ENCODE results near the gene ELMO1. TPM values are rescaled to one million over a fixed set of nuclear protein-coding genes. Genes with fewer than 3 reads are reported as not detected.

Gene ELMO1
- polyA plus RNA-seq, 2 of the 4 experiments (the other 2 are of a cell fraction) = 2.3 to 6.1 TPM

DNA sequence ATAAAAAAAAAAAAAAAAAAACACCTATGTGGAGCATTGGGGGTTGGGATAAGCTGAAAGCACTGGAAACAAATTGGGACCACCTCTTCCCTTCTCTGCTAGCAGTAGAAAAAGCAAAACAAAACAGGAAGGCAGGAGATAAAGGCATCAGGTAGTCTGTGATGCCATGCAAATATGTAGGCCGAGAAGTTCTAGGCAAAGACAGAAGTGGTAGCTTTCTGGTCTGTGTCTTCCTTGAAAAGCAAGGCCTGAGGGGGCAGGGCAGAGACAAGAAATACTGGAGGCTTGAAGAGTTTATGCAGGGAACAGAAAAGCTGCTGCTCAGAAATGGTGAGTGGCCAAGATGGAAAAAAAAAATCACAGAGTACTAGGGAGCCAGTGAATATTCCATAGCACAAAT lies 111.1 kb downstream of the ELMO1 start:
- Histone ChIP-seq H3K9me3 (no peaks in the 10 kb centered on the region), H3K4me2 (no peak overlapping the region), H3K4me3 (no peak overlapping the region), H3K4me1 (peaks cover 5% of the 10 kb centered on the region; the same call in 1 of the 3 replicates), H3K27ac (no peak overlapping the region)
- CTCF ChIA-PET = no interaction called here
- WGBS (ENCODE audit: missing lambda C conversion rate) = 88% methylated on average over 1 of the region's 1 CpG
- TF ChIP-seq POLR2A (IDR thresholded peaks at IDR 0.05; ENCODE audit: low read length) = no peak
- TF ChIP-seq ZSCAN20 (CRISPR knock-in tag; IDR thresholded peaks at IDR 0.05) = no peak
- no peak for TF ChIP-seq HOXA7 (CRISPR knock-in tag; IDR thresholded peaks at IDR 0.05)
- no peak for TF ChIP-seq ESRRA (IDR thresholded peaks at IDR 0.05; ENCODE audit: borderline replicate concordance, low read length)
- no peak for TF ChIP-seq NR3C1 (IDR thresholded peaks at IDR 0.05)
- TF ChIP-seq, protein P1, sequence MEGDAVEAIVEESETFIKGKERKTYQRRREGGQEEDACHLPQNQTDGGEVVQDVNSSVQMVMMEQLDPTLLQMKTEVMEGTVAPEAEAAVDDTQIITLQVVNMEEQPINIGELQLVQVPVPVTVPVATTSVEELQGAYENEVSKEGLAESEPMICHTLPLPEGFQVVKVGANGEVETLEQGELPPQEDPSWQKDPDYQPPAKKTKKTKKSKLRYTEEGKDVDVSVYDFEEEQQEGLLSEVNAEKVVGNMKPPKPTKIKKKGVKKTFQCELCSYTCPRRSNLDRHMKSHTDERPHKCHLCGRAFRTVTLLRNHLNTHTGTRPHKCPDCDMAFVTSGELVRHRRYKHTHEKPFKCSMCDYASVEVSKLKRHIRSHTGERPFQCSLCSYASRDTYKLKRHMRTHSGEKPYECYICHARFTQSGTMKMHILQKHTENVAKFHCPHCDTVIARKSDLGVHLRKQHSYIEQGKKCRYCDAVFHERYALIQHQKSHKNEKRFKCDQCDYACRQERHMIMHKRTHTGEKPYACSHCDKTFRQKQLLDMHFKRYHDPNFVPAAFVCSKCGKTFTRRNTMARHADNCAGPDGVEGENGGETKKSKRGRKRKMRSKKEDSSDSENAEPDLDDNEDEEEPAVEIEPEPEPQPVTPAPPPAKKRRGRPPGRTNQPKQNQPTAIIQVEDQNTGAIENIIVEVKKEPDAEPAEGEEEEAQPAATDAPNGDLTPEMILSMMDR (IDR thresholded peaks at IDR 0.05) = no peak
- no peak for TF ChIP-seq TP53 (CRISPR knock-in tag; IDR thresholded peaks at IDR 0.05)
- no peak for TF ChIP-seq RARB (CRISPR knock-in tag; IDR thresholded peaks at IDR 0.05)
- no peak for TF ChIP-seq NFE2L2 (conservative IDR thresholded peaks at IDR 0.05; ENCODE audit: low read length)
- no peak for TF ChIP-seq ZFP36 (IDR thresholded peaks at IDR 0.05; ENCODE audit: borderline replicate concordance, partially characterized antibody)
- TF ChIP-seq NPAS2 (CRISPR knock-in tag; IDR thresholded peaks at IDR 0.05; ENCODE audit: borderline replicate concordance) = no peak
- TF ChIP-seq, protein P2, sequence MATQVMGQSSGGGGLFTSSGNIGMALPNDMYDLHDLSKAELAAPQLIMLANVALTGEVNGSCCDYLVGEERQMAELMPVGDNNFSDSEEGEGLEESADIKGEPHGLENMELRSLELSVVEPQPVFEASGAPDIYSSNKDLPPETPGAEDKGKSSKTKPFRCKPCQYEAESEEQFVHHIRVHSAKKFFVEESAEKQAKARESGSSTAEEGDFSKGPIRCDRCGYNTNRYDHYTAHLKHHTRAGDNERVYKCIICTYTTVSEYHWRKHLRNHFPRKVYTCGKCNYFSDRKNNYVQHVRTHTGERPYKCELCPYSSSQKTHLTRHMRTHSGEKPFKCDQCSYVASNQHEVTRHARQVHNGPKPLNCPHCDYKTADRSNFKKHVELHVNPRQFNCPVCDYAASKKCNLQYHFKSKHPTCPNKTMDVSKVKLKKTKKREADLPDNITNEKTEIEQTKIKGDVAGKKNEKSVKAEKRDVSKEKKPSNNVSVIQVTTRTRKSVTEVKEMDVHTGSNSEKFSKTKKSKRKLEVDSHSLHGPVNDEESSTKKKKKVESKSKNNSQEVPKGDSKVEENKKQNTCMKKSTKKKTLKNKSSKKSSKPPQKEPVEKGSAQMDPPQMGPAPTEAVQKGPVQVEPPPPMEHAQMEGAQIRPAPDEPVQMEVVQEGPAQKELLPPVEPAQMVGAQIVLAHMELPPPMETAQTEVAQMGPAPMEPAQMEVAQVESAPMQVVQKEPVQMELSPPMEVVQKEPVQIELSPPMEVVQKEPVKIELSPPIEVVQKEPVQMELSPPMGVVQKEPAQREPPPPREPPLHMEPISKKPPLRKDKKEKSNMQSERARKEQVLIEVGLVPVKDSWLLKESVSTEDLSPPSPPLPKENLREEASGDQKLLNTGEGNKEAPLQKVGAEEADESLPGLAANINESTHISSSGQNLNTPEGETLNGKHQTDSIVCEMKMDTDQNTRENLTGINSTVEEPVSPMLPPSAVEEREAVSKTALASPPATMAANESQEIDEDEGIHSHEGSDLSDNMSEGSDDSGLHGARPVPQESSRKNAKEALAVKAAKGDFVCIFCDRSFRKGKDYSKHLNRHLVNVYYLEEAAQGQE (IDR thresholded peaks at IDR 0.05) = no peak
- TF ChIP-seq, protein P3, sequence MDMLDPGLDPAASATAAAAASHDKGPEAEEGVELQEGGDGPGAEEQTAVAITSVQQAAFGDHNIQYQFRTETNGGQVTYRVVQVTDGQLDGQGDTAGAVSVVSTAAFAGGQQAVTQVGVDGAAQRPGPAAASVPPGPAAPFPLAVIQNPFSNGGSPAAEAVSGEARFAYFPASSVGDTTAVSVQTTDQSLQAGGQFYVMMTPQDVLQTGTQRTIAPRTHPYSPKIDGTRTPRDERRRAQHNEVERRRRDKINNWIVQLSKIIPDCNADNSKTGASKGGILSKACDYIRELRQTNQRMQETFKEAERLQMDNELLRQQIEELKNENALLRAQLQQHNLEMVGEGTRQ (IDR thresholded peaks at IDR 0.05) = no peak
- TF ChIP-seq CBX2 (IDR thresholded peaks at IDR 0.05; ENCODE audit: borderline replicate concordance, low read depth) = no peak
- TF ChIP-seq EHF (CRISPR knock-in tag; IDR thresholded peaks at IDR 0.05) = no peak
- no peak for TF ChIP-seq ZC3H11A (IDR thresholded peaks at IDR 0.05)
- ATAC-seq (no peak), FAIRE-seq (no peak), DNase-seq (ENCODE audit: low read depth in 1 of 2, low spot score in 1 of 2) (no peak)
- POLR2A ChIA-PET = no interaction called here

DNA sequence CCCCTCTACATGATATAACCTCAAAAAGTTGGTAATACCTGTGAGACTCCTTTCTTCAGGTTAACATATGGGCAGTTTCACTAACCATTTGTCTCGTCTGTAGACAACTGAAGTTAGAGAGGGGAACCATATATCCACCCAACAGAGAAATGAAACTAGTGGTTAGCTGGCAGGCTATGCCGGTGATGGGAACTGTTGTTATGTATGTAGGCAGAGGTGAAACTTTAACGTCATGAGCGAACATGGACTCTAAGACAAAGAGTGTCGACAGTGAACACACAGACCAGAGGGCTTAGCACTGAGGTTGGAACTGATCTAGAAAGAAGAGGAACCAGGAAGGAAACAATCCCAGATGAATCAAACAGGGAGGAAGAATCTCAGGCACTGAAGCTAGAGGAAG lies 112.4 kb downstream of the ELMO1 start:
- Histone ChIP-seq H3K4me2 (no peak overlapping the region), H3K4me1 (peaks cover 5% of the 10 kb centered on the region; the same call in 1 of the 3 replicates), H3K9me3 (no peaks in the 10 kb centered on the region), H3K4me3 (no peak overlapping the region), H3K27ac (no peak overlapping the region)
- no peak for TF ChIP-seq ZFP36 (IDR thresholded peaks at IDR 0.05; ENCODE audit: borderline replicate concordance, partially characterized antibody)
- no peak for TF ChIP-seq KDM5A (IDR thresholded peaks at IDR 0.05)
- TF ChIP-seq ZNF302 (CRISPR knock-in tag; IDR thresholded peaks at IDR 0.05) = no peak
- TF ChIP-seq, protein P4, sequence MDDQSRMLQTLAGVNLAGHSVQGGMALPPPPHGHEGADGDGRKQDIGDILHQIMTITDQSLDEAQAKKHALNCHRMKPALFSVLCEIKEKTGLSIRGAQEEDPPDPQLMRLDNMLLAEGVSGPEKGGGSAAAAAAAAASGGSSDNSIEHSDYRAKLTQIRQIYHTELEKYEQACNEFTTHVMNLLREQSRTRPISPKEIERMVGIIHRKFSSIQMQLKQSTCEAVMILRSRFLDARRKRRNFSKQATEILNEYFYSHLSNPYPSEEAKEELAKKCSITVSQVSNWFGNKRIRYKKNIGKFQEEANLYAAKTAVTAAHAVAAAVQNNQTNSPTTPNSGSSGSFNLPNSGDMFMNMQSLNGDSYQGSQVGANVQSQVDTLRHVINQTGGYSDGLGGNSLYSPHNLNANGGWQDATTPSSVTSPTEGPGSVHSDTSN (IDR thresholded peaks at IDR 0.05) = no peak
- no peak for TF ChIP-seq SMC3 (IDR thresholded peaks at IDR 0.05)
- TF ChIP-seq POLR2AphosphoS2 (conservative IDR thresholded peaks at IDR 0.05; ENCODE audit: low read length) = no peak
- ATAC-seq = no peak
- 89% methylated on average over 5 of the region's 5 CpGs for WGBS (ENCODE audit: missing lambda C conversion rate)
- no peak for DNase-seq (ENCODE audit: low read depth in 1 of 2, low spot score in 1 of 2)
- FAIRE-seq = no peak
- POLR2A ChIA-PET = no interaction called here
- CTCF ChIA-PET = interaction anchor here (0.7 kb wide), 1 partner anchor 676 kb away, joined by 3 read pairs; no protein-coding TSS in a partner anchor

All from A549 (cell line).